ENCODE data around the gene SV2C. TPM values are rescaled to one million over a fixed set of nuclear protein-coding genes. Genes with fewer than 3 reads are reported as not detected.

SV2C gene
- total RNA-seq, 1 experiment from 2014 or later = not detected

DNA sequence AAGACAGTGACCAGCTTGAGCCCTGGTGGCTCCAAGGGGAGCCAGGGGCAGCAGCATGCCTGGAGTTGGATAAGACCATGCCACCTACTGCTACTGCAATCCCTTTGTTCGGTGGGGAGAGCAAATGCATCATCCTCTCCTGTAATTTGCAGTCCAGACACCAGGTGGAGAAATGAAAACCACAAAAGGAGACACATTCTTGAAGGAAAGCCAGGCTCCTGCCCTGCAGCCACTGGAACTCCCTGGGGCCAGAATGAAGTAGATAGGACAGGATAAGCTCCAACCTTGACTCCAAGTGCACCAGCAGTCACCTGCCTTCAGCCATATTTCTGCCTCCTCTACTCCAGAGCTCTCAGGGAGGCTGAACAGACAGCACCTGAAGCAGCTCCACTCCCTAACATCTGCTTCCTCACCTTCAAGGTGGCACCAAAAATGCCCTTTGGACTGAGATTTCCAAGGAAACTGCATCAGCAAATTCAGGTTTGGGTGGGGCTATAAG is 254.8 kb downstream of the SV2C start:
- Mint-ChIP-seq H3K27ac (ENCODE audit: low read depth, unreplicated experiment) (no peak overlapping the region), H3K4me1 (ENCODE audit: insufficient read depth, unreplicated experiment) (no peaks in the 10 kb centered on the region), H3K36me3 (ENCODE audit: insufficient read depth, unreplicated experiment) (no peaks in the 10 kb centered on the region), H3K27me3 (ENCODE audit: insufficient read depth, unreplicated experiment) (no peaks in the 10 kb centered on the region), H3K9me3 (ENCODE audit: unreplicated experiment) (no peaks in the 10 kb centered on the region), H3K4me3 (ENCODE audit: unreplicated experiment) (no peak overlapping the region)
- TF ChIP-seq, protein P1, sequence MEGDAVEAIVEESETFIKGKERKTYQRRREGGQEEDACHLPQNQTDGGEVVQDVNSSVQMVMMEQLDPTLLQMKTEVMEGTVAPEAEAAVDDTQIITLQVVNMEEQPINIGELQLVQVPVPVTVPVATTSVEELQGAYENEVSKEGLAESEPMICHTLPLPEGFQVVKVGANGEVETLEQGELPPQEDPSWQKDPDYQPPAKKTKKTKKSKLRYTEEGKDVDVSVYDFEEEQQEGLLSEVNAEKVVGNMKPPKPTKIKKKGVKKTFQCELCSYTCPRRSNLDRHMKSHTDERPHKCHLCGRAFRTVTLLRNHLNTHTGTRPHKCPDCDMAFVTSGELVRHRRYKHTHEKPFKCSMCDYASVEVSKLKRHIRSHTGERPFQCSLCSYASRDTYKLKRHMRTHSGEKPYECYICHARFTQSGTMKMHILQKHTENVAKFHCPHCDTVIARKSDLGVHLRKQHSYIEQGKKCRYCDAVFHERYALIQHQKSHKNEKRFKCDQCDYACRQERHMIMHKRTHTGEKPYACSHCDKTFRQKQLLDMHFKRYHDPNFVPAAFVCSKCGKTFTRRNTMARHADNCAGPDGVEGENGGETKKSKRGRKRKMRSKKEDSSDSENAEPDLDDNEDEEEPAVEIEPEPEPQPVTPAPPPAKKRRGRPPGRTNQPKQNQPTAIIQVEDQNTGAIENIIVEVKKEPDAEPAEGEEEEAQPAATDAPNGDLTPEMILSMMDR (IDR thresholded peaks at IDR 0.05; ENCODE audit: unreplicated experiment) = peak; percentile 69
- intact Hi-C loops (cut with micrococcal nuclease) = loop anchor here (1.0 kb wide), 2 partner anchors 206 to 245 kb away; no protein-coding TSS in a partner anchor
- peak; percentile 84 for DNase-seq (ENCODE audit: unreplicated experiment)
- POLR2A ChIA-PET = interaction anchor here (0.6 kb wide), 2 partner anchors 237 to 651 kb away, joined by 3 read pairs; no protein-coding TSS in a partner anchor
- BruUV-seq (replicated peaks) = no TSS peak
- CTCF ChIA-PET = interaction anchor here (0.5 to 2.1 kb wide), 32 partner anchors 8 to 484 kb away, joined by 3 to 27 read pairs (median 3); no protein-coding TSS in a partner anchor

DNA sequence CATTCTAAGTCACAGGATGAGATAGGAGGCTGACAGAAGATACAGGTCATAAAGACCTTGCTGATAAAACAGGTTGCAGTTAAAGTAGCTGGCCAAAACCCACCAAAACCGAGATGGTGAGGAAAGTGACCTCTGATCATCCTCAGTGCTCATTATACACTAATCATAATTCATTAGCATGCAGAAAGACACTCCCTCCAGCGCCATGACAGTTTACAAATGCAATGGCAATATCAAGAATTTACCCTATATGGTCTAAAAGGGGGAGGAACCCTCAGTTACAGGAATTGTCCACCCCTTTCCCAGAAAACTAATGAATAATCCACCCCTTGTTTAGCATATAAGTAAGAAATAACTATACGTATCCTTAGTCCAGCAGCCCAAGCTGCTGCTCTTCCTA is 256.7 kb downstream of the SV2C start:
- Mint-ChIP-seq H3K9me3 (ENCODE audit: unreplicated experiment) (no peaks in the 10 kb centered on the region), H3K36me3 (ENCODE audit: insufficient read depth, unreplicated experiment) (no peaks in the 10 kb centered on the region), H3K4me3 (ENCODE audit: unreplicated experiment) (no peak overlapping the region), H3K27me3 (ENCODE audit: insufficient read depth, unreplicated experiment) (no peaks in the 10 kb centered on the region), H3K4me1 (ENCODE audit: insufficient read depth, unreplicated experiment) (no peaks in the 10 kb centered on the region), H3K27ac (ENCODE audit: low read depth, unreplicated experiment) (no peak overlapping the region)
- TF ChIP-seq, protein P1 (IDR thresholded peaks at IDR 0.05; ENCODE audit: unreplicated experiment) = no peak
- BruUV-seq (replicated peaks) = no TSS peak
- POLR2A ChIA-PET = no interaction called here
- no peak for DNase-seq (ENCODE audit: unreplicated experiment)
- intact Hi-C loops (cut with micrococcal nuclease) = no loop called here
- CTCF ChIA-PET = interaction anchor here (1.4 kb wide), 2 partner anchors 243 to 244 kb away, joined by 3 to 4 read pairs; no protein-coding TSS in a partner anchor

DNA sequence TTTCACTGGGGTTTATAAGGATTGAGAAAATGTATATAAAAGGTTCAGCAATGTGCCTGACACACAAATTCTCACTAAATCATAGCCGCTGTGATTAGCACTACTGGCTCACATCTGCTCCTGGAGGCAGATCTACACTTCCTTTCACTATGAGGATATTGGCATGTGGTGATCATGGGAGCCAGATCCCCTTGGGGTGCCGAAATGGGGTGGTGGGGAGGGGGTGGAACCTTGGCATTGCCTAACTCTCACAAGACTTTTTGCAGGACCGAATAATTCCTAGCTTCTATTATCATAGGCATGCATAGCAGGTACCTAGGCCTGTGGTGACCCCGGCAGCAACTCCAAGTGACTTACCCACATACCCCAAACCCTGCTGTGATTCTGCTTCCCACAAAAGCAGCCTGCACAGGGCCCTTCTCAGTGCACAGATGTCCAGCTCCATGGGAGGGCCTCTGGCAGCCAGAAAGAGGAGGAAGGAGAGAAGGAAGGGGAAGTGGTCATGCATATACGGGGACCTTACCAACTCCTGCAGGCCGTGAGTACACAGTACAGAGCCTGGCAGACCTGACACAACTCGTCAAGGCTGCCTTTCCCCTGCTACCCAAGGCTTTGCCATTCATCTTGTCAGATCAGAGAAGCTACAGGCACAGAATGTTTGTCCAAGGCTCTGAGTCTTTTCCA is 258.6 kb downstream of the SV2C start:
- H3K27me3 Mint-ChIP-seq (ENCODE audit: insufficient read depth, unreplicated experiment) = no peaks in the 10 kb centered on the region
- no peak overlapping the region for H3K4me3 Mint-ChIP-seq (ENCODE audit: unreplicated experiment)
- POLR2A ChIA-PET = no interaction called here
- no peak for DNase-seq (ENCODE audit: unreplicated experiment)
- no peaks in the 10 kb centered on the region for H3K9me3 Mint-ChIP-seq (ENCODE audit: unreplicated experiment)
- no TSS peak for BruUV-seq (replicated peaks)
- TF ChIP-seq, protein P1 (IDR thresholded peaks at IDR 0.05; ENCODE audit: unreplicated experiment) = no peak
- no peaks in the 10 kb centered on the region for H3K36me3 Mint-ChIP-seq (ENCODE audit: insufficient read depth, unreplicated experiment)
- no peak overlapping the region for H3K27ac Mint-ChIP-seq (ENCODE audit: low read depth, unreplicated experiment)
- CTCF ChIA-PET = interaction anchor here (0.6 to 1.5 kb wide), 4 partner anchors 61 to 242 kb away, joined by 3 to 6 read pairs (median 4); no protein-coding TSS in a partner anchor
- H3K4me1 Mint-ChIP-seq (ENCODE audit: insufficient read depth, unreplicated experiment) = no peaks in the 10 kb centered on the region
- intact Hi-C loops (cut with micrococcal nuclease) = no loop called here

GRCh38 chr5:76342474-76342873 is 259.3 kb downstream of the SV2C start:
- no peak overlapping the region for H3K4me3 Mint-ChIP-seq (ENCODE audit: unreplicated experiment)
- BruUV-seq (replicated peaks) = no TSS peak
- POLR2A ChIA-PET = interaction anchor here (0.5 kb wide), 1 partner anchor 51 kb away, joined by 4 read pairs; no protein-coding TSS in a partner anchor
- H3K36me3 Mint-ChIP-seq (ENCODE audit: insufficient read depth, unreplicated experiment) = no peaks in the 10 kb centered on the region
- intact Hi-C loops (cut with micrococcal nuclease) = no loop called here
- DNase-seq (ENCODE audit: unreplicated experiment) = no peak
- no peaks in the 10 kb centered on the region for H3K27me3 Mint-ChIP-seq (ENCODE audit: insufficient read depth, unreplicated experiment)
- H3K27ac Mint-ChIP-seq (ENCODE audit: low read depth, unreplicated experiment) = no peak overlapping the region
- TF ChIP-seq, protein P1 (IDR thresholded peaks at IDR 0.05; ENCODE audit: unreplicated experiment) = no peak
- CTCF ChIA-PET = interaction anchor here (1.1 to 1.5 kb wide), 2 partner anchors 202 to 241 kb away, joined by 5 to 6 read pairs; no protein-coding TSS in a partner anchor
- H3K4me1 Mint-ChIP-seq (ENCODE audit: insufficient read depth, unreplicated experiment) = no peaks in the 10 kb centered on the region
- H3K9me3 Mint-ChIP-seq (ENCODE audit: unreplicated experiment) = no peaks in the 10 kb centered on the region
